ENCODE results near the gene TNFRSF19. TPM values are rescaled to one million over a fixed set of nuclear protein-coding genes. Genes with fewer than 3 reads are reported as not detected.

The TNFRSF19 gene
- total RNA-seq, 1 experiment from 2014 or later: 0.54 TPM

DNA sequence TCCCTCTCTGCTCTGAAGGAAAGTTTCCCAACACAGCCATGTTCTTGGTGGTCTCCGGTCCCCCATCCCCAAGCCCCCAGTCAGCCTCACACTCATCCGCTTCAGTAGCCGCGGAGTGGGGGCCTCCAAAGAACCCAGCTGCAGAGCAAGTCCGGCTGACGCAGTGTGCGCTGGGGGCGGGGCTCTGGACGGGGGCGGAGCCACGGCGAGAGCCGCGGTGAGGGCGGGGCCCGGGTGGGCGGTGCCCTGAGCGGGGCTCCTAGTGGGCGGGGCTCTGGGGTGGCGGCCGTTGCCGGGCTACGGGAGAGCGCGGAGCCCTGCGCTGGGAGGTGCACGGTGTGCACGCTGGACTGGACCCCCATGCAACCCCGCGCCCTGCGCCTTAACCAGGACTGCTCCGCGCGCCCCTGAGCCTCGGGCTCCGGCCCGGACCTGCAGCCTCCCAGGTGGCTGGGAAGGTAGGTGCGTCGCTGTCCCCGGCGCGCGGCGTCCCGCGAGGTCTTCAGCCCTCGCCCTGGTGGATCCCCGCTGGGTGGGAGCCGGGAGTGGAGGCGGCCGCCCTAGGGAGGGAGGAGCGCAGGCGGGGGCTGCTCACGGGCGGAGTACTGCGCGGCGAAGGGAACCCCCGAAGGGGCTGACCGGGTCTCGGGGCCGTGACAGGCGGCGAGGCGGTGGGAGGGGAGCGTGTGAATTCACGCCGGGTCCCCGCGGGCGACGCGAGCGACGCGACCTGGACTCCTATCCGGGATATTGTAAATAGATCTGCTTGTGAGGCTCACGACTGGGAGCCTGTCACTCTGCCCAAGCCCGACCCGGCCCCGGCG lies 9.1 kb downstream of the TNFRSF19 start:
- intact Hi-C loops (cut with micrococcal nuclease; ENCODE audit: unreplicated experiment): no loop called here
- DNase-seq (ENCODE audit: low read depth, low spot score) (no peak), ATAC-seq (peak; percentile 98)
- in situ Hi-C loops (cut with HindIII; ENCODE audit: low pct_unique_long_range_greater_than_20kb, low sequenced_read_pairs): no loop called here
- Histone ChIP-seq H3K27me3 (ENCODE audit: control insufficient read depth, insufficient read depth, low read length) (peaks cover 10% of the 10 kb centered on the region), H3K9me3 (ENCODE audit: control insufficient read depth, insufficient read depth, low read depth, low read length) (no peaks in the 10 kb centered on the region), H3K27ac (ENCODE audit: low read length) (no peak overlapping the region), H3K36me3 (ENCODE audit: control insufficient read depth, insufficient read depth, low read length) (no peaks in the 10 kb centered on the region), H3K4me1 (ENCODE audit: control insufficient read depth, insufficient read depth, low read length) (no peaks in the 10 kb centered on the region), H3K4me3 (ENCODE audit: low read depth in 2 of 2, low read length in 2 of 2) (peak overlapping the region; percentile 64 to 69)
- BruUV-seq (replicated peaks): no TSS peak
- POLR2A ChIA-PET: no interaction called here
- TF ChIP-seq TCF7L2 (IDR thresholded peaks at IDR 0.05; ENCODE audit: low read depth, low read length): no peak
- no peak for TF ChIP-seq POLR2AphosphoS5 (IDR thresholded peaks at IDR 0.05; ENCODE audit: low read depth, low read length)
- 0 out of 2 replicates have a peak, but pooled peaks have one; percentile 43 for TF ChIP-seq SIN3A (IDR thresholded peaks at IDR 0.05; ENCODE audit: borderline replicate concordance, insufficient read depth, low read depth, low read length)
- TF ChIP-seq, protein P1, sequence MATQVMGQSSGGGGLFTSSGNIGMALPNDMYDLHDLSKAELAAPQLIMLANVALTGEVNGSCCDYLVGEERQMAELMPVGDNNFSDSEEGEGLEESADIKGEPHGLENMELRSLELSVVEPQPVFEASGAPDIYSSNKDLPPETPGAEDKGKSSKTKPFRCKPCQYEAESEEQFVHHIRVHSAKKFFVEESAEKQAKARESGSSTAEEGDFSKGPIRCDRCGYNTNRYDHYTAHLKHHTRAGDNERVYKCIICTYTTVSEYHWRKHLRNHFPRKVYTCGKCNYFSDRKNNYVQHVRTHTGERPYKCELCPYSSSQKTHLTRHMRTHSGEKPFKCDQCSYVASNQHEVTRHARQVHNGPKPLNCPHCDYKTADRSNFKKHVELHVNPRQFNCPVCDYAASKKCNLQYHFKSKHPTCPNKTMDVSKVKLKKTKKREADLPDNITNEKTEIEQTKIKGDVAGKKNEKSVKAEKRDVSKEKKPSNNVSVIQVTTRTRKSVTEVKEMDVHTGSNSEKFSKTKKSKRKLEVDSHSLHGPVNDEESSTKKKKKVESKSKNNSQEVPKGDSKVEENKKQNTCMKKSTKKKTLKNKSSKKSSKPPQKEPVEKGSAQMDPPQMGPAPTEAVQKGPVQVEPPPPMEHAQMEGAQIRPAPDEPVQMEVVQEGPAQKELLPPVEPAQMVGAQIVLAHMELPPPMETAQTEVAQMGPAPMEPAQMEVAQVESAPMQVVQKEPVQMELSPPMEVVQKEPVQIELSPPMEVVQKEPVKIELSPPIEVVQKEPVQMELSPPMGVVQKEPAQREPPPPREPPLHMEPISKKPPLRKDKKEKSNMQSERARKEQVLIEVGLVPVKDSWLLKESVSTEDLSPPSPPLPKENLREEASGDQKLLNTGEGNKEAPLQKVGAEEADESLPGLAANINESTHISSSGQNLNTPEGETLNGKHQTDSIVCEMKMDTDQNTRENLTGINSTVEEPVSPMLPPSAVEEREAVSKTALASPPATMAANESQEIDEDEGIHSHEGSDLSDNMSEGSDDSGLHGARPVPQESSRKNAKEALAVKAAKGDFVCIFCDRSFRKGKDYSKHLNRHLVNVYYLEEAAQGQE (IDR thresholded peaks at IDR 0.05; ENCODE audit: insufficient read depth in 1 of 2, low read depth in 2 of 2, low read length in 1 of 2): no peak
- CTCF ChIA-PET: no interaction called here

DNA sequence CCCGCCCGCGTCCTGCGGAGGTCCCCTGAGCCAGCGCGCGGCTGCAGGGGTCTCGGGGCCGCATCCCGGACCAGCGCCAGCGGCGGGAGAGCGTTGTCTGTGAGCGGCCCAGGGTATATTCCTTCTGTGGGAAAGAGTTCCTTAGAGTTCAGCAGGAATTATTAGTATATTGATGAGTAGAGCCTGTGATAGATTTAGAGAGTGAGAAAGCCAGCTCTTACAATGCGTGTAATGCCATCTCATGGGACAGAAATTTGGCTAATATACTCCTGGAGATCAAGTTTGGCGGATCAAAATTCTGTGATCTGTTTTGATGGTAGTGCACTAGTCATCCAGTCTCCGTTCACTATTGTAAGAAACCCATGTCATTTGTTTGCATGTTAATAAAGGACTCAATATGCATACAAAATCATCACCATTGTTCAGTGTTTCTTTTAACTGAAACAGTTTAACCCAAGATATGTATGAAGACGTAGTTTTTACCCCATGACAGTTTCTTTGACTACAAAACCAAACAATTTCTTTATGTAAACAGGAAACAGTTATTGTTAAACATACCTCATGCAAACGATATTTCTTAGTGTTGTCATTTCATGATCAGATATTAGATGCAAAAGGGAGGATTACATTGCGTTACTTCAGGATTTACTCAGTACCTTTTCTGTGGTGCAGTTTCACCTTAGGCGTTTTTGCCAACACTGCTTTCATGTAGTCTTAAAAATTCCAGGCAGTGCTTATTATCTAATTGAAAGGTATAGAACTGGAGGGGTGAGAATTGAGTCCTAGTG lies 9.9 kb downstream of the TNFRSF19 start:
- DNase-seq (ENCODE audit: low read depth, low spot score) (no peak), ATAC-seq (no peak)
- Histone ChIP-seq H3K27me3 (ENCODE audit: control insufficient read depth, insufficient read depth, low read length) (peaks cover 13% of the 10 kb centered on the region), H3K36me3 (ENCODE audit: control insufficient read depth, insufficient read depth, low read length) (no peaks in the 10 kb centered on the region), H3K4me3 (ENCODE audit: low read depth in 2 of 2, low read length in 2 of 2) (peak overlapping the region; percentile 64 to 69), H3K4me1 (ENCODE audit: control insufficient read depth, insufficient read depth, low read length) (no peaks in the 10 kb centered on the region), H3K9me3 (ENCODE audit: control insufficient read depth, insufficient read depth, low read depth, low read length) (no peaks in the 10 kb centered on the region), H3K27ac (ENCODE audit: low read length) (no peak overlapping the region)
- TF ChIP-seq POLR2AphosphoS5 (IDR thresholded peaks at IDR 0.05; ENCODE audit: low read depth, low read length) (no peak), TCF7L2 (IDR thresholded peaks at IDR 0.05; ENCODE audit: low read depth, low read length) (no peak), SIN3A (IDR thresholded peaks at IDR 0.05; ENCODE audit: borderline replicate concordance, insufficient read depth, low read depth, low read length) (no peak)
- TF ChIP-seq, protein P2, sequence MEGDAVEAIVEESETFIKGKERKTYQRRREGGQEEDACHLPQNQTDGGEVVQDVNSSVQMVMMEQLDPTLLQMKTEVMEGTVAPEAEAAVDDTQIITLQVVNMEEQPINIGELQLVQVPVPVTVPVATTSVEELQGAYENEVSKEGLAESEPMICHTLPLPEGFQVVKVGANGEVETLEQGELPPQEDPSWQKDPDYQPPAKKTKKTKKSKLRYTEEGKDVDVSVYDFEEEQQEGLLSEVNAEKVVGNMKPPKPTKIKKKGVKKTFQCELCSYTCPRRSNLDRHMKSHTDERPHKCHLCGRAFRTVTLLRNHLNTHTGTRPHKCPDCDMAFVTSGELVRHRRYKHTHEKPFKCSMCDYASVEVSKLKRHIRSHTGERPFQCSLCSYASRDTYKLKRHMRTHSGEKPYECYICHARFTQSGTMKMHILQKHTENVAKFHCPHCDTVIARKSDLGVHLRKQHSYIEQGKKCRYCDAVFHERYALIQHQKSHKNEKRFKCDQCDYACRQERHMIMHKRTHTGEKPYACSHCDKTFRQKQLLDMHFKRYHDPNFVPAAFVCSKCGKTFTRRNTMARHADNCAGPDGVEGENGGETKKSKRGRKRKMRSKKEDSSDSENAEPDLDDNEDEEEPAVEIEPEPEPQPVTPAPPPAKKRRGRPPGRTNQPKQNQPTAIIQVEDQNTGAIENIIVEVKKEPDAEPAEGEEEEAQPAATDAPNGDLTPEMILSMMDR (IDR thresholded peaks at IDR 0.05): no peak
- in situ Hi-C loops (cut with HindIII; ENCODE audit: low pct_unique_long_range_greater_than_20kb, low sequenced_read_pairs) (no loop called here), intact Hi-C loops (cut with micrococcal nuclease; ENCODE audit: unreplicated experiment) (no loop called here)
- POLR2A ChIA-PET: no interaction called here
- CTCF ChIA-PET: no interaction called here
- no TSS peak for BruUV-seq (replicated peaks)

Measured in Panc1 (cell line).